ENCODE measurements around the gene USP15. TPM values are rescaled to one million over a fixed set of nuclear protein-coding genes. Genes with fewer than 3 reads are reported as not detected.

The USP15 gene
- total RNA-seq, 1 experiment from 2014 or later = 37.7 TPM

DNA sequence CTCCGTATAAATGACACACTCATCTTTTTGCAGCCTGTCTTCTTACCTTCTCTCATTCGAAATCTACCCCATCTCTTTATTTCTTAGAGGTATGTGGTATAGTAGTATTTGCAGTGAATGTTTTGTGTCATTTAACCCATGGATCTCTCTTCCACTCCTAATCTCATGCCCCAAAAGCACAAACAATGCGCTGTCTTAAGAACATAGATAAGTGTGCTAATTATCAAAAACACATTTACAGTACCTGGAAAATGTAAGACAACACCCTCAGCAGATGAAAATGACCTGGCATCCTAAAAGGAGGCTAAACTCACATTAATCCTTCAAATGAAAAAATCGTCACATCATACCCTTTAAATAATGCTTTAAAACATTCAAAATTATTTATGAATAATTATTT lies 10.7 kb downstream of the USP15 start:
- no peak for DNase-seq (ENCODE audit: low read depth, low spot score)
- in situ Hi-C loops (cut with HindIII; ENCODE audit: low pct_unique_long_range_greater_than_20kb, low sequenced_read_pairs) = no loop called here

DNA sequence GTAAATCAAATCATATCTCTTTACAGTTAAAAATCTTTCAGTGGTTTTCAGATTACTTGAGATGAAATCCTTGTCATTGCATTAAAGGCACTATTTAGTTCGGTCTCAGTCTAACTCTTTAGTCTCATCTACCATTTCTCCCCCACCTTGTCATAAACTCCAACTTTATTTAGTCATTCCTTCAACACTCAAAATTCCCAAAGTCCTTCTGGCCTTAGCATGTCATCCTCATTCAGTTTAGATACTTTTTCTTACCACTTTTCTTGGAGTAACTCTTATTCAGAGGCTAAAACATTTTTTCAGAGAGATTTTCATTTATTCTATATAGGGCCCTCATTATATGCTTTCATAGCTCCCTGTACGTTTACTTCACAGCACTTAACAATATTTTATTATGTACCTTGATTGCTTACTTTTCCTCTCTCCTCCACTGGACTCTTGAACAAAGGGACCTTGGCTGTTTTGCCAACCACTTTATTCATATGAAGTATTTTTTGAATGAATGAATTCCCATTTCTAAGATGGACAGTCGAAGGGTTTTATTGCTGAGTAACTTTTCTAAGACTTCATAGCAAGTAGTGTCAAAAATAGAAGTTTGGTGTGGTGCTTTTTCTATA lies 12.8 kb downstream of the USP15 start:
- in situ Hi-C loops (cut with HindIII; ENCODE audit: low pct_unique_long_range_greater_than_20kb, low sequenced_read_pairs) = no loop called here
- no peak for DNase-seq (ENCODE audit: low read depth, low spot score)

DNA sequence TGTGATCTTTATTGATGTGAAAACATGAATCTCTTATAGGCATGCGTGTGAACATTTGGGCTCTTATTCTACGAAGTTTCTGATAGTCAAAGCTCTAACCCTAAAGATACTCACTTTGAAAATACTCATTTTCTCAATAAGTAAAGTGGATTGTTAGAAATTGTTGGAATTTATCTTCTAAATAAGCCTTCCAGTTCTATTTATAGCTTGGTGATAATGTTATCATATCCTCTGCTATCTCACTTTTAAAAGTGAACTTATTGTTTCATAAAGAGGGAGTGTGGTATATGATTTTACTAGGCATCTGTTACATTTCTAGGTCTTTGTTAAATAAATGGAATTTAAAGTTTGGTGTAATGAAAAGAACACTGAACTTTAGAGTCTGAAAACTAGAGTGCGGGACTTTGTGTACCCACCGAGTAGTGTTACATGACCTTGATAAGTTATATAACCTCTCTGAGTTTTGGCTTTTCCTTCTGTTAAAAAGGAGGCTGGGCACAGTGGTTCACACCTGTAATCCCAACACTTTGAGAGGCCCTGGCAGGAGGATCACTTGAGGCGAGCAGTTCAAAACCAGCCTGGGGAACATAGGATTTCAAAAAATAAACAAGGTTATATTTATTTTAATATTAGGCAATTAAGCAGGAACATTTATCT lies 13.6 kb downstream of the USP15 start:
- in situ Hi-C loops (cut with HindIII; ENCODE audit: low pct_unique_long_range_greater_than_20kb, low sequenced_read_pairs) = no loop called here
- no peak for DNase-seq (ENCODE audit: low read depth, low spot score)

DNA sequence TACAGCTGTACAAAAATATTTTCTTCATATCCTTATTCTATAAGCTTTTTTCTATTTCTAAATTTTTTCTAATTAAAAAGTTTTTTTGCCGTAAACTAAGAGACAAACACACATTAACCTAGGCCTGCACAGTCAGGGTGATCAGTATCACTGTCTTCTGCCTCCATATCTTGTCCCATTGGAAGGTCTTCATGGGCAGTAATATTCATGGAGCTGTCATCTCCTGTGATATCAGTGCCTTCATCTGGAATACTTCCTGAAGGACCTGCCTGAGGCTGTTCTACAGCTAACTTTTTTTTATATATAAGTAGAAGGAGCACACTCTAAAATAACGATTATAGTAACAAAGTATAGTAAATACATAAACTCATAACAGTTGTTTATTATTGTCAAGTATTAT lies 17.8 kb downstream of the USP15 start:
- in situ Hi-C loops (cut with HindIII; ENCODE audit: low pct_unique_long_range_greater_than_20kb, low sequenced_read_pairs) = no loop called here
- no peak for DNase-seq (ENCODE audit: low read depth, low spot score)

DNA sequence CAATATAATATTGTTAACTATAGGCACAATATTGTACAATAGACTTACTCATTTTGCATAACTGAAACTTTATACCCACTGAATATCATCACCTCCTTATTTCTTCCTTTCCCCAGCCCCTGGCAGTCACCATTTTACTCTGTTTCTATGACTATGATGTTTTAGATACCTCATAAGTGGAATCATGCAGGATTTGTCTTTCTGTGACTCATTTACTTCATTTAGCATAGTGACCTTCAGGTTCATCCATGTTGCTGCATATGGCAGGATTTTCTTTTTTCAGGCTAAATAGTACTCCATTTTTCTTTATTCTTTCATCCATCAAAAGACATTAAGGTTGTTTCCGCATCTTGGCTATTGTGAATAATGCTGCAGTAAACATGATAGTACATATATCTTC lies 18.9 kb downstream of the USP15 start:
- in situ Hi-C loops (cut with HindIII; ENCODE audit: low pct_unique_long_range_greater_than_20kb, low sequenced_read_pairs) = no loop called here
- DNase-seq (ENCODE audit: low read depth, low spot score) = no peak

DNA sequence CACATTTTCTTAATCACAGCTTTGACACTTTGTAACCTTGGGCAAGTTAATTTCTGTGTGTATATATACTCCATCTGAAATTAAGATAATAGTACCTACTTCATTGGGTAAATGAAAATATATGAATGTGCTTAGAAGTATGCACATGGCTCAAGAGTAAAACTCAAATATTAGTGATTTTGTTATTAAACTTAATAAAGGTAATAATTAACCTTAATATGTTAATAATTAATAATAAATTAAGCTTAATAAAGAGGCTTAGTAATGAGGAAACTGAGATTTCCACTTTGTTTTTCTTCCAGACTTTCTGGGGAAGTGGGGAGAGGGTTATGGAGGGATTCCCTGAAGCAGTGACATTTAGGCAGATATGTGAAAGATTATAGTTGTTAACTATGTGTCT lies 19.8 kb downstream of the USP15 start:
- DNase-seq (ENCODE audit: low read depth, low spot score) = no peak
- in situ Hi-C loops (cut with HindIII; ENCODE audit: low pct_unique_long_range_greater_than_20kb, low sequenced_read_pairs) = no loop called here

DNA sequence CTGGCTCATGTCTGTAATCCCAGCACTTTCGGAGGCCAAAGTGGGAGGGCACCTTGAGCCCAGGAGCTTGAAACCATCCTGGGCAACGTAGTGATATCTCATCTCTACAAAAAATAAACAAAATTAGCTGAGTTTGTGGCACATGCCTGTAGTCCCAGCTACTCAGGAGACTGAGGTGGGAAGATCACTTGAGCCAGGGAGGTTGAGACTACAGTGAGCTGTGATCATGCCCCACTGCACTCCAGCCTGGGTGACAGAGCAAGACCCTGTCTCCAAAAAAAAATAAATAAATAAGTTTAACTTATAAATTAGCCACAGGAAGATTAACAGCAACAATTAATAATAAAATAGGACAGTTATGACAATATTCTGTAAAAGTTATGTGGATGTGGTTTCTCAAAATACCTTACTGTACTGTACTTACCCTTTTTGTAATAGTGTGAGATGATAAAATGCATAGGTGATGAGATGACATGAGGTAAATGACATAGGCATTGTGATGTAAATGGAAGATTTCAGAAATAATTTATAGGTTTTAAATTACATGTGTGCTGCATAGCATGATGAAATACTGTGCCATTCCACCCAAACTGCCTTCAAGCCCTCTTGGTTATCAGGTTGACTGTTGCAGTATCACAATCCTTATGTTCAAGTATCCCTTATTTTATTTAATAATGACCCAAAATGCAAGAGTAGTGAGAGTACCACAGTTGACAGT lies 22.0 kb downstream of the USP15 start:
- no peak for DNase-seq (ENCODE audit: low read depth, low spot score)
- in situ Hi-C loops (cut with HindIII; ENCODE audit: low pct_unique_long_range_greater_than_20kb, low sequenced_read_pairs) = no loop called here

DNA sequence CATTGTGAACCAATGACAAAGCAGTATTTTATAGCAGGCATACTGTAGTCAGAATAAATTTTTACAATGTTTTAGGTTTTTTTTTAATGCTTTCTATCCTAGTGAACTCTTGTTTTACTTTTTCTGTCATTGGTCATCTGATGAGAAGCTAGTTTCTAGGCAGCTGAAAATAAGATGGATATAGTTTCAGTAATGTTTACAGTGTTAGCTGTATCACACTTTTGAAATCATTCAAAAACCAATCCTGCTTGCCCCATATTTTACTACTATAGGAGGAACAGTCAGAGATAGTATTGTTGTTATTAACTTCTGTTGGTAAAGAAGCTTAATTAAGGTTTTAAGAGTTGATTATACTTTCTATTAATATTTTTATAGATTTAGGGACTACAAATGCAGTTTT lies 24.5 kb downstream of the USP15 start:
- no peak for DNase-seq (ENCODE audit: low read depth, low spot score)
- in situ Hi-C loops (cut with HindIII; ENCODE audit: low pct_unique_long_range_greater_than_20kb, low sequenced_read_pairs) = no loop called here

DNA sequence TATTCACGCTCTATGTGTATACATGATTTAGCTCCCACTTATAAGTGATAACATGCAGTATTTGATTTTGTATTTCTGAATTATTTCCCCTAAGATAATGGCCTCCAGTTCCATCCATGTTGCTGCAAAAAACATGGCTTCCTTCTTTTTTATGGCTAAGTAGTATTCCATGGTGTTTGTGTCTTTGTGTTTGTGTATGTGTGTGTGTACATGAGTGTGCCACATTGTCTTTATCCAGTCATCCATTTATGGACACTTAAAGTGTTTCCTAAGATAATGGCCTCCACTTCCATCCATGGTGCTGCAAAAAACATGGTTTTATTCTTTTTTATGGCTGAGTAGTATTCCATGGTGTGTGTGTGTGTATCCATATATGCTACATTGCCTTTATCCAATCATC lies 25.1 kb downstream of the USP15 start:
- no peak for DNase-seq (ENCODE audit: low read depth, low spot score)
- in situ Hi-C loops (cut with HindIII; ENCODE audit: low pct_unique_long_range_greater_than_20kb, low sequenced_read_pairs) = no loop called here

DNA sequence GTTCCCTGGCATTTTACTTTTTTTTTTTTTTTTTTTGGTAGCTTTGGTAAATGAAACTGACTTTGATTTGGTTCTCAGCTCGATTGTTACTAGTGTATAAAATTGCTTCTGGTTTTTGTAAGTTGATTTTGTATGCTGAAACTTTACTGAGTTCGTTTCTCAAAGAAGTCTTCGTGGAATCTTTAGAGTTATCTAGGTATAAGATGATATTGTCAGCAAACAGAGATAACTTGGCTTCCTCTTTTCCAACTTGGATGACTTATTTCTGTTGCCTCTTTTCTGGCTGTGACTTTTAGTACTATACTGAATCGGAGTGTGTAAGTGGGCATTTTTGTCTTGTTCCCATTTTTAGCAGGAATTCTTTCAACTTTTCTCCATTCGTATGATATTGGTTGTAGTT lies 28.1 kb downstream of the USP15 start:
- no peak for DNase-seq (ENCODE audit: low read depth, low spot score)
- in situ Hi-C loops (cut with HindIII; ENCODE audit: low pct_unique_long_range_greater_than_20kb, low sequenced_read_pairs) = no loop called here

DNA sequence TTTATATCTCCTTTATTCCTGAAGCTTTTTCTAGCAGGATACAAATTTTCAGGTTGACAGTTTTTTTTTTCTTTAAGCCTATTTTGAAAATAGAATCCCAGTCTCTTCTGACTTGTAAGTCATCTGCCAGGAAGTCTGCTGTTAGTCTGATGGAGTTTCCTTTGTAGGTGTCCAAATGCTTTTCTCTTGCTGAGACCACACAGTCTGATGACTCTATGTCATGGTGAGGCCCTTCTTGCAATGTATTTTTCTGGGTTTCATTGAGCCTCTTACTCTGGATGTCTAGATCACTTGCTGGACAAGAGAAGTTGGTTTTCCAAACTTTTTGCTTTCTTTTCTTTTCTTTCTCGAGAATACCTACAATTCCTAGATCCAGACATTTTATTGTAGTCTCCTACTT lies 30.6 kb downstream of the USP15 start:
- in situ Hi-C loops (cut with HindIII; ENCODE audit: low pct_unique_long_range_greater_than_20kb, low sequenced_read_pairs) = no loop called here
- no peak for DNase-seq (ENCODE audit: low read depth, low spot score)

DNA sequence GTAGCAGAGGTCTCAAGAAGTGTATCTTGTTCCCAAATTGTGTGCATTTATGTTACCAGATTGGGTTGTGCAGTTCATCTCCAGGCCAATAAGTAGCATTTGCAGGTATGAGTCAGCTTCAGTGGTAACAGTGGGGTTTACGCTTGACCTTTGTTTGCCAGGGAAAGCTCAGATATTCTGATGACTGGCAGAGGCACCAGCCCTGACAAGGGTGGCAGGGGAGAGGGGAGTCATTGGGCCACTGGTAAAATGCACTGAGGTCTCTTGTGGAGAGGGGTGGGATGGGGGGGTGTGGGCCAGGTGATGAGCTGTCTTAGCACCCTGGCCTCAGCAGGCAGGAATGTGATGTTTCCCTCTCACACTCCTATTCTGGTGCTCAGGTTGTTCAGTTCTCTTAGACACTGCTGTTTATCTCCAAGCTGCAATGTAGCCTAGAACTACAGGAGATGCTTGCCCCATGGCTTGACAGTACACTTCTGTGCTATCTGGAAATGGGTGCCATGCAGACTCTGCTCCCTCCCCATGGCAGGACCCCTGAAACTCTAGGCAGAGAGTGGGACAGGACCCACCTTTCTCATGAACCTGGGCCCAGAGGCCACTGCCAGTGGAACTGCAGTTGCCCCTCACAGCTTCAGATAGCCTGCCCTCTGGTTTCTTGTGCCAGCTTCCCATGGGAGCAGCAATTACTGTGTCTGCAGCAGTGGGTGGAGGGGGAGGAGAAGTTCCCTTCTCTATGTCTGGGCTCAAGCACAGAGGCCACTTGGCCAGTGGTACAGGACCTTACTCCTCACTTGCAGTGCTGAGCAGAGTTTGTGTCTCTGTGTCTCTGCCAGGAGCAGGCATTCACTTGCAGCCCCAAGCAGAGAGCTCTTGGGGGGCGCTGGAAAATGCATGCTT lies 31.9 kb downstream of the USP15 start:
- DNase-seq (ENCODE audit: low read depth, low spot score) = no peak
- in situ Hi-C loops (cut with HindIII; ENCODE audit: low pct_unique_long_range_greater_than_20kb, low sequenced_read_pairs) = no loop called here

DNA sequence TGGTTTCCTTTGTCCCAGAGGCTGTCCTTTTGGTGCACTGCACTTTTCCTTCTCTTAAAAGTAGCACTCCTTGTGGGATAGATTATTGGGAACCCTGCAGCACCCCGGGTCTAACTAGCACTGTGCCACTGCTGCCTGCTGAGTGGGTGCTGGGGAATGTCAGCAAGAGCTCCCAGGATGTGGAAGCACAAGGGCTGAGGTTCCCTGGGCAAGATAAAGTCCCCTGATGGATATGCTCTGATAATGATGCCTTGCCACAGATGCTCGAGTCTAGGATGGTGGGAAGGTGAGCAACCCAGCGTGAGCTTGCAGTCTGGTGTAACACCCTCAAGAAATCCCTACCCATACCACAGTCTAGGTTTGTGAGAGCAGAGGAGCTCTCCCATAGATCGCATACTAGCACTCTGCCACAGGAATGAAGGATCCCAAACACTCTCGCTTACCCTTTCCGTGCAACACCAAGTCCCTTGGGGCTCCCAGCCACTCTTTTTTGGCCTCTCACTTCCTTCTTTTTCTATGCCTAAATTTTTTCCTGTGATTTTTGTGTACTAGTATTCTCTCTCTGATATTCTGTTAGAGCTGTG lies 32.6 kb downstream of the USP15 start:
- in situ Hi-C loops (cut with HindIII; ENCODE audit: low pct_unique_long_range_greater_than_20kb, low sequenced_read_pairs) = no loop called here
- no peak for DNase-seq (ENCODE audit: low read depth, low spot score)

DNA sequence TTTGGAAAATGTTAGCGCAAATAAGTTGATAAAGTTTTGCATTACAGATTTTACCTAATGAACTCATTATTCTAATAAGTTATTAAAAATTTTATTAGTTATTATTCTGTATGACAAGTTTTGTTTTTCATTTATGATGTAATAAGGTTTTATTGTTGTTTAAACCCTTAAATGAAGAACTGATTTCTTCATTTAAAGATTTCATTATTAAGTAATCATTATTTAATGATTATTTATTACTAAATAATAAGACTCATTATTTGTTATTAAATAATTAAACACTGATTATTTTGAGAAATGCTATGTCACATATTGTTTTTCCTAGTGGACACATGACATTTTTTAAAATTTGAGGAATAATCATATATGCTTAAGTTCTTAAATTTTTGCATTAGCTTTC lies 34.2 kb downstream of the USP15 start:
- DNase-seq (ENCODE audit: low read depth, low spot score) = no peak

DNA sequence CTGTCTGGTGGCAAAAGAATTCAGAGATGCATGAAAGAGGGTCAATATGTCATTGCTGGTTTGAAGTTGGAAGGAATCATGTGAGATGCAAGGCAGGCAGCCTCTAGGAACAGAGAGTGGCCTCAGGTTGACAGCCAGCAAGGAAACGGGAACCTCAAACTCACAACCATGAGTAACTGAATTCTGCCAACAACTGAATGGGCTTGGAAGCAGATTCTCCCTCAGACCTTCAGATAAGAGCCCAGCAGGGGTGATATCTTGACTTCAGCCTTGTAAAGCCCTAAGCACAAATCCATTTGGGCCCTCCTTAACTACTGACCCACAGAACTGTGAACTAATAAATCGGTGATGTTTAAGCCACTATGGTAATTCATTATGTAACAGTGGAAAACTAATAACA lies 35.8 kb downstream of the USP15 start:
- DNase-seq (ENCODE audit: low read depth, low spot score) = no peak
- in situ Hi-C loops (cut with HindIII; ENCODE audit: low pct_unique_long_range_greater_than_20kb, low sequenced_read_pairs) = no loop called here

More for the DNA sequence above, 34.2 kb downstream of the USP15 start:
- in situ Hi-C loops (cut with HindIII; ENCODE audit: low pct_unique_long_range_greater_than_20kb, low sequenced_read_pairs) = no loop called here

DNA sequence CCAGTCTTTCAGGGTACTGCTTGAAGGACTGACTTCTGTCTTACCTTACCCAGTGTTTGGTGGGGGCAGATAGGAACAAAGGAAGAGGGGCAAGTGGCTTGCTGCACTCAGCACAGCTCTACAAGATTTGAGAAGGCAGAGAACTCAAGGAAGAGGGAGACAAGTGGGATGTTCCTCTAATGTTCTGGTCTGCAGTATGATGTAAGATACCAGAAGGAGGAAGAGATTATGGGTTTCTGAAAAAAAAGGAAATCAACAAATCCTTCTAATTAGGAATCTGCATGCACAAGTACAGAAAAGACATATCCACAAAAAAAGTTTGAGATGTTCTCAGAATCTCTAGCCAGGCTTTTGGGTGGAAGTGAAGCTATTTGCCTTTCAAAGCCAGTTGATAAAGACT lies 37.1 kb downstream of the USP15 start:
- no peak for DNase-seq (ENCODE audit: low read depth, low spot score)
- in situ Hi-C loops (cut with HindIII; ENCODE audit: low pct_unique_long_range_greater_than_20kb, low sequenced_read_pairs) = no loop called here

DNA sequence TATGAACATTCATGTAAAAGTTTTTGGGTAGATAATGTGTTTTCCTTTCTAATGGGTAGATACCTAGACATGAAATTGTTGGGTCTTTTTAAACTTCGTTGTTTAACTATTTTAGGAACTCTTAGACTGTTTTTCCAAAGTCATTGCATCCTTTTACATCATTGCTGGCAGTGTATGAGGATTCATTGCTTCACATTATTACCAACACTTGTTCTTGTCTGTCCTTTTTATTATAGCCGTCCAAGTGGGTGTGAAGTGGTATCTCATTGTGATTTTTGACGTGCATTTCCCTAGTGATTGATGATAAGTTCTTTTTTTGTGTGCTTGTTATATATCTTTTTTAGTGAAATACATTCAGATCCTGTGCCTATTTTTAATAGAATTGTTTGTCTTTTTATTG lies 39.4 kb downstream of the USP15 start:
- DNase-seq (ENCODE audit: low read depth, low spot score) = no peak
- in situ Hi-C loops (cut with HindIII; ENCODE audit: low pct_unique_long_range_greater_than_20kb, low sequenced_read_pairs) = no loop called here

All from SK-MEL-5 (cell line).